IPS-18a (cell line): ENCODE data around the gene TUBGCP4.
"Not testable (repeated sequence)": the region's sequence is repeated elsewhere in the genome, so short reads cannot be mapped to it uniquely, and the experiment has no call there.

Experiments used
- H3K27ac ChIP-seq: one replicate; pipeline ENCODE4 v1.5.1; 2013; ENCODE audit warnings: low read length
- H3K27me3 ChIP-seq: one replicate; pipeline ENCODE4 v1.6.1; 2013; ENCODE audit warnings: mild to moderate bottlenecking, low read length; ENCODE audit not compliant: control insufficient read depth, insufficient read depth
- H3K36me3 ChIP-seq: one replicate; pipeline ENCODE4 v1.6.1; 2013; ENCODE audit warnings: low read depth, low read length; ENCODE audit not compliant: control insufficient read depth
- H3K4me1 ChIP-seq: one replicate; pipeline ENCODE4 v1.6.1; 2013; ENCODE audit warnings: low read depth, low read length; ENCODE audit not compliant: control insufficient read depth
- H3K4me3 ChIP-seq: one replicate; pipeline ENCODE4 v1.5.1; 2013; ENCODE audit warnings: low read length
- H3K9ac ChIP-seq: one replicate; pipeline ENCODE4 v1.6.1; 2013; ENCODE audit warnings: mild to moderate bottlenecking, low read length, moderate library complexity
- H3K9me3 ChIP-seq: one replicate; pipeline ENCODE4 v1.6.1; 2013; ENCODE audit warnings: low read depth, low read length; ENCODE audit not compliant: control insufficient read depth

TUBGCP4 gene

DNA sequence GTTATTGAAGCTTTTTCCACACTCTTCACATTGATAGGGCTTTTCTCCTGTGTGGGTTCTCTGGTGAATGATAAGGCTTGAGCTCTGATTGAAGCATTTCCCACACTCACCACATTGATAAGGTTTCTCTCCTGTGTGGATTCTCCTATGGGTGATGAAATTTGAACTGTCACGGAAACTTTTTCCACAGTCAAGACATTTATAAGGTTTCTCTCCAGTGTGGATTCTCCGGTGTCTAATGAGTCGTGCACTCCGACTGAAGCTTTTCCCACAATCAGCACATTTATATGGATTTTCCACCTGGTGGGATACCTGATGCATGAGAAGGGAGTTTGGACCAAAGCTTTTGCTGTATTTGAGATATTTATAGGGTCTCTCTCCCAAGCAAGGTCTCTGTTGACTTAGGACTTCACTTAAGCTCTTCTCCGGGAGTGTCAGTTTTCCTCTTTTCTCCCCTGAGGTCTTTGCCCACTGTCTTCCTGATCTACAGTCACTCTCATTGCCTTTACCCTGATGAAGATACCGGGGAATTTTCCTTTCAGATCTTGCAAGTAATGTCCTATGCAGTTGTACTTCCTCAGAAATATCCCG is 9.5 kb upstream of the TUBGCP4 start:
- Histone ChIP-seq H3K9ac (no peak overlapping the region), H3K4me3 (no peak overlapping the region), H3K9me3 (peaks cover 21% of the 10 kb centered on the region), H3K27ac (no peak overlapping the region), H3K36me3 (peaks cover 63% of the 10 kb centered on the region), H3K27me3 (no peaks in the 10 kb centered on the region), H3K4me1 (no peaks in the 10 kb centered on the region)

- Histone ChIP-seq H3K27ac (no peak overlapping the region), H3K9ac (peak overlapping the region; percentile 85), H3K9me3 (no peaks in the 10 kb centered on the region), H3K36me3 (peaks cover 33% of the 10 kb centered on the region), H3K27me3 (no peaks in the 10 kb centered on the region), H3K4me3 (peak overlapping the region; percentile 96), H3K4me1 (peaks cover 16% of the 10 kb centered on the region)
These were observed 459 bp upstream of the TUBGCP4 start for GRCh38 chr15:43370310-43370974.

DNA sequence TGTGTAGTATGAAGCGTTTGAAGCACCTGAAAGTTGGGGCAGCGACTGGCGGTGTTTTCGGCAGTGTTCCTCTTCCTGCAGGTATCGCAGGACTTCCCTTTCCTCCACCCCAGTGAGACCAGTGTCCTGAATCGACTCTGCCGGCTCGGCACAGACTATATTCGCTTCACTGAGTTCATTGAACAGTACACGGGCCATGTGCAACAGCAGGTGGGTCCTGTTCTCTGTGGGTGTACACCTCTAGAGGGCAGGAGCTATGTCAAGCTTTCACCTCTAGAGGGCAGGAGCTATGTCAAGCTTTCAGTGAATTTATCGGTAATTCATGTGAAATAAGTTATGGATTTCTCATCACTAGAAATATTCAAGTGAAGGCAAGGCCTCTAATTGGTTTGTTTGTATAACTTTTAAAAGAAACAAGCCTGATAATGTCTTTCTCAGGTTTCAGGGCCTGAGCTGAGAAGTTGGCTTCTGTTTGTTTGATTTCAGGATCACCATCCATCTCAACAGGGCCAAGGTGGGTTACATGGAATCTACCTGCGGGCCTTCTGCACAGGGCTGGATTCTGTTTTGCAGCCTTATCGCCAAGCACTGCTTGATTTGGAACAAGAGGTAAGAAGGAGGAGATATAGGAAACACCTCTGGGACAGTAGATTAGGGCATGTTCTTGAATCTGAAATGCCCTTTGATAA is 5.3 kb downstream of the TUBGCP4 start:
- peaks cover 20% of the 10 kb centered on the region for H3K36me3 ChIP-seq
- no peaks in the 10 kb centered on the region for H3K9me3 ChIP-seq
- no peak overlapping the region for H3K4me3 ChIP-seq
- H3K27me3 ChIP-seq: no peaks in the 10 kb centered on the region
- H3K4me1 ChIP-seq: peaks cover 6% of the 10 kb centered on the region
- H3K27ac ChIP-seq: no peak overlapping the region
- H3K9ac ChIP-seq: no peak overlapping the region

DNA sequence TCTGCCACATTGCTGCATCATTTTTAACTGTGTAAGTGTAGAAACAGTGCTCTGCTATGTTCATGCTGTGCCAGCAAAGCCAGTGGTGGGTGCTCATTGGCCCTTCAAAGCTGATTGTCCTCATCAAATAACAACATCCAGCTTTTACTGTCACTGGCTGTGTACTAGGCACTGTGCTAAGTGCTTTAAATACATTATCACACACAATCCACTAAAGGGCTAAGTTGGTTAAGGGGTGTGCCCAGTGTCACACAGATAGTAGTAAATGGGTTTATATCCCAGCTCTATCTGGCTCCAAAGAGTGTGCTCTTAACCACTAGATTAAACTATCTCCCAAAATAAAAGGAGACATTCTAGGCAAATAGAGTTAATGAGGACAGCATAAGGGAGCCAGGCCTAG is 7.7 kb downstream of the TUBGCP4 start:
- peaks cover 31% of the 10 kb centered on the region for H3K36me3 ChIP-seq
- H3K4me1 ChIP-seq: no peaks in the 10 kb centered on the region

GRCh38 chr15:43382310-43382709 is 11.4 kb downstream of the TUBGCP4 start:
- no peaks in the 10 kb centered on the region for H3K4me1 ChIP-seq
- H3K9ac ChIP-seq: no peak overlapping the region
- peaks cover 43% of the 10 kb centered on the region for H3K36me3 ChIP-seq

More for the DNA sequence above, 7.7 kb downstream of the TUBGCP4 start:
- no peaks in the 10 kb centered on the region for H3K27me3 ChIP-seq
- no peak overlapping the region for H3K27ac ChIP-seq
- H3K9me3 ChIP-seq: no peaks in the 10 kb centered on the region
- no peak overlapping the region for H3K4me3 ChIP-seq
- H3K9ac ChIP-seq: no peak overlapping the region

DNA sequence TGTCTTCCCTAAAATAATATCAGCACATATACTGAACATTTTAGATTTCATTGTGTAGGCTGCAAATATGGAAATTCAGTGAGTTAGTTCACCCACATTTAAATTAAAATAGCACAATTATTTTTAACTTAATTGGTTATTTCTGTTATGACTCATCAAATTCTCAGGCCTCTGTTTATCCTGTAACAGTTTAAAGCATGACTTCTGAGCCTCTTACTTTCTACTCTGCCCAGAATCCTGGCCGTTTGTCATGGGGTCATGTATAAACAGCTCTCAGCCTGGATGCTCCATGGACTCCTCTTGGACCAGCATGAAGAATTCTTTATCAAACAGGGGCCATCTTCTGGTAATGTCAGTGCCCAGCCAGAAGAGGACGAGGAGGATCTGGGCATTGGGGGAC is 12.2 kb downstream of the TUBGCP4 start:
- Histone ChIP-seq H3K27ac (no peak overlapping the region), H3K36me3 (peaks cover 42% of the 10 kb centered on the region), H3K27me3 (no peaks in the 10 kb centered on the region), H3K9me3 (no peaks in the 10 kb centered on the region), H3K4me1 (no peaks in the 10 kb centered on the region), H3K9ac (no peak overlapping the region), H3K4me3 (no peak overlapping the region)

More at GRCh38 chr15:43382310-43382709, 11.4 kb downstream of the TUBGCP4 start:
- Histone ChIP-seq H3K9me3 (no peaks in the 10 kb centered on the region), H3K27ac (no peak overlapping the region), H3K4me3 (no peak overlapping the region), H3K27me3 (no peaks in the 10 kb centered on the region)

GRCh38 chr15:43390723-43391122 is 19.8 kb downstream of the TUBGCP4 start:
- no peak overlapping the region for H3K27ac ChIP-seq
- peaks cover 25% of the 10 kb centered on the region for H3K36me3 ChIP-seq
- H3K4me3 ChIP-seq: no peak overlapping the region
- no peaks in the 10 kb centered on the region for H3K4me1 ChIP-seq
- H3K9ac ChIP-seq: no peak overlapping the region
- H3K27me3 ChIP-seq: no peaks in the 10 kb centered on the region
- no peaks in the 10 kb centered on the region for H3K9me3 ChIP-seq

GRCh38 chr15:43393592-43393991 is 22.7 kb downstream of the TUBGCP4 start:
- H3K36me3 ChIP-seq: peaks cover 37% of the 10 kb centered on the region
- not testable (repeated sequence) for H3K9ac ChIP-seq, H3K4me3 ChIP-seq, H3K27me3 ChIP-seq, H3K27ac ChIP-seq, H3K9me3 ChIP-seq, H3K4me1 ChIP-seq

GRCh38 chr15:43402255-43402654 is 31.4 kb downstream of the TUBGCP4 start:
- H3K36me3 ChIP-seq: peaks cover 83% of the 10 kb centered on the region
- H3K27me3 ChIP-seq: no peaks in the 10 kb centered on the region
- no peaks in the 10 kb centered on the region for H3K4me1 ChIP-seq
- no peaks in the 10 kb centered on the region for H3K9me3 ChIP-seq
- no peak overlapping the region for H3K9ac ChIP-seq
- no peak overlapping the region for H3K27ac ChIP-seq
- H3K4me3 ChIP-seq: no peak overlapping the region

GRCh38 chr15:43403616-43404015 is 32.7 kb downstream of the TUBGCP4 start:
- H3K9me3 ChIP-seq: no peaks in the 10 kb centered on the region
- H3K9ac ChIP-seq: no peak overlapping the region
- H3K4me3 ChIP-seq: no peak overlapping the region
- H3K4me1 ChIP-seq: no peaks in the 10 kb centered on the region
- no peak overlapping the region for H3K27ac ChIP-seq
- H3K27me3 ChIP-seq: no peaks in the 10 kb centered on the region
- peaks cover 85% of the 10 kb centered on the region for H3K36me3 ChIP-seq

DNA sequence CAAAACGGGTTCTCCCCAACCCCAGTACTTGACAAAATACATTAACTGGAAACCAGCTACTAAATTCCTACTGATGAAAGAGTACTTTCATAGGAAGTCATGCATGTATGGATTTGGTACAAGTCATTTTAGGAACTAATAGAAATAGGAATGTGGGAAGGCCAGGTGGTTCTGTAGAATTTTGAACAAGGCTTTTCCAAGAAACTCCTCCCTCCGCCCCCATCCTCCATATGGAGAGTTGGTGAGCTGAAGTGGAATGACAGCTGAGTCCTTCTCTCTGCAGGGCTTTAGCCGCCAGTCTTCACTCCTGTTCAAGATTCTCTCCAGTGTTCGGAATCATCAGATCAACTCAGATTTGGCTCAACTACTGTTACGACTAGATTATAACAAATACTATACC is 33.2 kb downstream of the TUBGCP4 start:
- Histone ChIP-seq H3K27ac (no peak overlapping the region), H3K4me1 (no peaks in the 10 kb centered on the region), H3K36me3 (peaks cover 85% of the 10 kb centered on the region), H3K9ac (no peak overlapping the region), H3K4me3 (no peak overlapping the region), H3K27me3 (no peaks in the 10 kb centered on the region), H3K9me3 (no peaks in the 10 kb centered on the region)
